ENCODE data around the gene NPPB. TPM values are rescaled to one million over a fixed set of nuclear protein-coding genes. Genes with fewer than 3 reads are reported as not detected.

Gene NPPB
- total RNA-seq, 2 donors from 2014 or later: not detected

GRCh38 chr1:11869650-11870207, 11.0 kb upstream of the NPPB start:
- intact Hi-C loops (cut with DNase I): no loop called here
- Histone ChIP-seq H3K36me3 (no peaks in the 10 kb centered on the region), H3K4me3 (no peak overlapping the region), H3K27me3 (replicated peaks; ENCODE audit: insufficient read depth) (peaks cover 3% of the 10 kb centered on the region), H3K9me3 (no peaks in the 10 kb centered on the region), H3K4me1 (replicated peaks) (no peaks in the 10 kb centered on the region), H3K27ac (no peak overlapping the region)
- TF ChIP-seq POLR2AphosphoS5 (IDR thresholded peaks at IDR 0.05) (no peak), CTCF (IDR thresholded peaks at IDR 0.05) (no peak), POLR2A (IDR thresholded peaks at IDR 0.05) (no peak)
- WGBS: 80% methylated on average over 4 of the region's 5 CpGs
- DNase-seq (ENCODE audit: low spot score): no peak

GRCh38 chr1:11869104-11869503, 10.4 kb upstream of the NPPB start:
- TF ChIP-seq POLR2AphosphoS5 (IDR thresholded peaks at IDR 0.05) (no peak), CTCF (IDR thresholded peaks at IDR 0.05) (no peak)
- no peak for DNase-seq (ENCODE audit: low spot score)
- no peaks in the 10 kb centered on the region for H3K4me1 ChIP-seq (replicated peaks)
- no peaks in the 10 kb centered on the region for H3K36me3 ChIP-seq
- H3K9me3 ChIP-seq: no peaks in the 10 kb centered on the region
- no peak overlapping the region for H3K4me3 ChIP-seq
- WGBS: 91% methylated on average over 3 of the region's 3 CpGs
- peaks cover 3% of the 10 kb centered on the region for H3K27me3 ChIP-seq (replicated peaks; ENCODE audit: insufficient read depth)
- no peak overlapping the region for H3K27ac ChIP-seq
- intact Hi-C loops (cut with DNase I): no loop called here

- no peaks in the 10 kb centered on the region for H3K9me3 ChIP-seq
- H3K27me3 ChIP-seq (replicated peaks; ENCODE audit: insufficient read depth): peaks cover 3% of the 10 kb centered on the region
- WGBS: 64% methylated on average over 13 of the region's 13 CpGs
- intact Hi-C loops (cut with DNase I): no loop called here
- H3K27ac ChIP-seq: no peak overlapping the region
- no peaks in the 10 kb centered on the region for H3K4me1 ChIP-seq (replicated peaks)
- no peak overlapping the region for H3K4me3 ChIP-seq
- no peak for DNase-seq (ENCODE audit: low spot score)
- TF ChIP-seq POLR2A (IDR thresholded peaks at IDR 0.05) (no peak), CTCF (IDR thresholded peaks at IDR 0.05) (no peak), POLR2AphosphoS5 (IDR thresholded peaks at IDR 0.05) (no peak)
- no peaks in the 10 kb centered on the region for H3K36me3 ChIP-seq
Observed at GRCh38 chr1:11868331-11868980, 9.7 kb upstream of the NPPB start.

- intact Hi-C loops (cut with DNase I): no loop called here
- TF ChIP-seq POLR2A (IDR thresholded peaks at IDR 0.05) (no peak), CTCF (IDR thresholded peaks at IDR 0.05) (no peak), POLR2AphosphoS5 (IDR thresholded peaks at IDR 0.05) (no peak)
- DNase-seq (ENCODE audit: low spot score): no peak
- H3K27ac ChIP-seq: no peak overlapping the region
- no peaks in the 10 kb centered on the region for H3K4me1 ChIP-seq (replicated peaks)
- H3K4me3 ChIP-seq: no peak overlapping the region
- H3K9me3 ChIP-seq: no peaks in the 10 kb centered on the region
- 42% methylated on average over 6 of the region's 6 CpGs for WGBS
- H3K27me3 ChIP-seq (replicated peaks; ENCODE audit: insufficient read depth): peaks cover 17% of the 10 kb centered on the region
- no peaks in the 10 kb centered on the region for H3K36me3 ChIP-seq
Observed at GRCh38 chr1:11862890-11863289, 4.1 kb upstream of the NPPB start.

- H3K9me3 ChIP-seq: no peaks in the 10 kb centered on the region
- H3K36me3 ChIP-seq: no peaks in the 10 kb centered on the region
- H3K27me3 ChIP-seq (replicated peaks; ENCODE audit: insufficient read depth): peaks cover 17% of the 10 kb centered on the region
- TF ChIP-seq CTCF (IDR thresholded peaks at IDR 0.05) (no peak), POLR2A (IDR thresholded peaks at IDR 0.05) (no peak), POLR2AphosphoS5 (IDR thresholded peaks at IDR 0.05) (no peak)
- intact Hi-C loops (cut with DNase I): no loop called here
- WGBS: 53% methylated on average over 1 of the region's 1 CpG
- H3K27ac ChIP-seq: no peak overlapping the region
- DNase-seq (ENCODE audit: low spot score): no peak
- no peak overlapping the region for H3K4me3 ChIP-seq
- H3K4me1 ChIP-seq (replicated peaks): no peaks in the 10 kb centered on the region
Observed at GRCh38 chr1:11860587-11860986, 1.8 kb upstream of the NPPB start.

All from prostate gland (tissue), 2 donors.